Upper lobe of left lung (tissue), 6 donors: ENCODE measurements around the gene CRHR2. TPM values are rescaled to one million over a fixed set of nuclear protein-coding genes. Genes with fewer than 3 reads are reported as not detected.

Experiments used
- ATAC-seq, 2 donors: fragments of 200-7000 bp; cut with Tn5 transposase; one replicate each; pipeline ENCODE4 v1.9.1; 2022; ENCODE audit warnings: mild to moderate bottlenecking in 2 of 2, moderate library complexity in 2 of 2; ENCODE audit not compliant: low FRiP score in 2 of 2
- DNase-seq, 2 donors: peaks; one replicate each; pipeline ENCODE4 v3.0.0-alpha.2; 2019 to 2020
- H3K27ac ChIP-seq, 4 donors: fragments of 200-600 bp; sonication (generic); one replicate each; pipeline ENCODE4 v1.5.1; 2016 to 2019
- H3K27me3 ChIP-seq, 4 donors: fragments of 200-600 bp; sonication (generic); one replicate each; pipeline ENCODE4 v1.5.1; 2017 to 2019
- H3K36me3 ChIP-seq, 4 donors: fragments of 200-600 bp; sonication (generic); one replicate each; pipeline ENCODE4 v1.5.1; 2016 to 2019
- H3K4me1 ChIP-seq, 4 donors: fragments of 200-600 bp; sonication (generic); one replicate each; pipeline ENCODE4 v1.5.1; 2018 to 2019
- H3K4me3 ChIP-seq, 4 donors: fragments of 200-600 bp; sonication (generic); one replicate each; pipeline ENCODE4 v1.5.1; 2017 to 2019; ENCODE audit warnings: mild to moderate bottlenecking in 2 of 4, moderate library complexity in 1 of 4
- H3K9me3 ChIP-seq, 4 donors: fragments of 200-600 bp; sonication (generic); one replicate each; pipeline ENCODE4 v1.5.1; 2018 to 2019
- EP300 ChIP-seq, 4 donors: sonication (generic); formaldehyde crosslinking; IDR thresholded peaks; one replicate each; pipeline ENCODE4 v1.5.1; 2017; ENCODE audit warnings: antibody characterized with exemption in 4 of 4, control low read depth in 2 of 4
- POLR2A ChIP-seq, 4 donors: fragments of 450-650 bp; IDR thresholded peaks; one replicate each; pipeline ENCODE4 v1.5.1; 2016 to 2017; ENCODE audit warnings: antibody characterized with exemption in 4 of 4, mild to moderate bottlenecking in 2 of 4
- POLR2AphosphoS5 ChIP-seq, 2 donors: sonication (generic); formaldehyde crosslinking; IDR thresholded peaks; one replicate each; pipeline ENCODE4 v1.5.1; 2017; ENCODE audit warnings: antibody characterized with exemption in 2 of 2
- WGBS, 2 donors: methylation state at CpG; one replicate each; pipeline ENCODE4 v1.1.5; 2017 to 2018; 5-methylcytosine and 5-hydroxymethylcytosine counted together
- total RNA-seq, 6 donors: library from RNA; depleted of rRNA in 4 of 6; stranded (reverse); fragments of >200 nt in 4 of 6; gene quantifications; one replicate each; pipeline versions ENCODE4 v1.1.0 to v1.2.1, GENCODE V29; 2016 to 2021
- TF ChIP-seq, protein P1 (sequence below), 6 experiments: fragments of 450-650 bp in 4 of 6; fragments of 200-600 bp in 2 of 6; sonication (generic) in 2 of 6; IDR thresholded peaks; one replicate each; pipeline ENCODE4 v1.5.1; 2016 to 2019; ENCODE audit warnings: antibody characterized with exemption in 6 of 6
- donor health status: DM: no; HTN: no; CAD: no; lungs with moderate emphysema.
- donor health status: DM: no; HTN: yes; CAD: no; lungs with severe emphysema.

The CRHR2 gene
- total RNA-seq, 6 donors from 2014 or later: 0.10 to 1.0 (median 0.44) TPM; not detected in 2

DNA sequence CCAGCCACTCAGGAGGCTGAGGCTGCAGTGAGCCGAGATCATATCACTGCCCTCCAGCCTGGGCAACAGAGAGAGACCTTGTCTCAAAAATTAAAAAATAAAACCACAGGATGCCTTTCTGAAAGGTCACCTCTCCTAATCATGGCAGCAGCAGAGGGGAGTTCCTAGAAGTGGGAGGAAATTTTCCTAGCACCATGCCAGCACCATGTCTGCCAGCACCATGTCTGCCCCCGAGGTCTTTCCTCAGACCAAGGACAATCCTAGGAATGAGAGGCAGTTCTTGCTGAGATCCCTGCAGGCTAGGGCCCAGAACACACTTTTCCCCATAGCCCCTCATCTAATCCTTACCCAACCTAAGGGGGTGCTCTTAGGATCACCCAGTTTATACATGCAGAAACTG, 47.4 kb upstream of the CRHR2 start:
- Histone ChIP-seq H3K4me1 (no peaks in the 10 kb centered on the region), H3K27me3 (no peaks in the 10 kb centered on the region), H3K9me3 (no peaks in the 10 kb centered on the region), H3K36me3 (no peaks in the 10 kb centered on the region), H3K4me3 (no peak overlapping the region), H3K27ac (no peak overlapping the region)
- WGBS, 2 donors: 63 to 83% methylated on average over 2 of the region's 2 CpGs
- ATAC-seq (no peak), DNase-seq (no peak)
- TF ChIP-seq POLR2AphosphoS5 (IDR thresholded peaks at IDR 0.05) (no peak), POLR2A (IDR thresholded peaks at IDR 0.05) (no peak), EP300 (IDR thresholded peaks at IDR 0.05) (no peak)
- TF ChIP-seq, protein P1, sequence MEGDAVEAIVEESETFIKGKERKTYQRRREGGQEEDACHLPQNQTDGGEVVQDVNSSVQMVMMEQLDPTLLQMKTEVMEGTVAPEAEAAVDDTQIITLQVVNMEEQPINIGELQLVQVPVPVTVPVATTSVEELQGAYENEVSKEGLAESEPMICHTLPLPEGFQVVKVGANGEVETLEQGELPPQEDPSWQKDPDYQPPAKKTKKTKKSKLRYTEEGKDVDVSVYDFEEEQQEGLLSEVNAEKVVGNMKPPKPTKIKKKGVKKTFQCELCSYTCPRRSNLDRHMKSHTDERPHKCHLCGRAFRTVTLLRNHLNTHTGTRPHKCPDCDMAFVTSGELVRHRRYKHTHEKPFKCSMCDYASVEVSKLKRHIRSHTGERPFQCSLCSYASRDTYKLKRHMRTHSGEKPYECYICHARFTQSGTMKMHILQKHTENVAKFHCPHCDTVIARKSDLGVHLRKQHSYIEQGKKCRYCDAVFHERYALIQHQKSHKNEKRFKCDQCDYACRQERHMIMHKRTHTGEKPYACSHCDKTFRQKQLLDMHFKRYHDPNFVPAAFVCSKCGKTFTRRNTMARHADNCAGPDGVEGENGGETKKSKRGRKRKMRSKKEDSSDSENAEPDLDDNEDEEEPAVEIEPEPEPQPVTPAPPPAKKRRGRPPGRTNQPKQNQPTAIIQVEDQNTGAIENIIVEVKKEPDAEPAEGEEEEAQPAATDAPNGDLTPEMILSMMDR (IDR thresholded peaks at IDR 0.05): no peak

DNA sequence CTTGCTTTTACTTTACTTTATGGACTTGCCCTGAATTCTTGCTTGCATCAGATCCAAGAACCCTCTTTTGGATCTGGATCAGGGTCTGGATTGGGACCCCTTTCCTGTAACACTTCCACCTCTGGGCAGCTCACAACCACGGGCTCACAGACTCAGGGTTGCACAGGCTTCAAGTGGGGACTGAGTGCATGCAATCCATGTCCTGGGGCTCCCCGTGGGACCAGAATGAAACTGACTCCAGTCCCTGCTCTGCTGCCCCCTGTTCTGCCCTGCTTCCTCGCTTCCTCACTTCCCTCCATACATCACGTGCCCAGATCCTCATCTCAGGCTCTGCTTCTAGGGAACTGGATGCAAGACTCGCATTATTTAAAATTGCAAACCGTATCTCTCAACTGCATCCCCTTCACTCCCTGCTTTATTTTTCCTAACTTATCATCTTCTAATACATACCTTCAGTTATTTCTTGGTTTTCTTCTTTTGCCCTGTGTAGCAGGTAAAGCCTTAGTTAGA, 46.4 kb upstream of the CRHR2 start:
- Histone ChIP-seq H3K9me3 (no peaks in the 10 kb centered on the region), H3K4me3 (no peak overlapping the region), H3K27ac (no peak overlapping the region), H3K27me3 (no peaks in the 10 kb centered on the region), H3K4me1 (no peaks in the 10 kb centered on the region), H3K36me3 (no peaks in the 10 kb centered on the region)
- TF ChIP-seq POLR2A (IDR thresholded peaks at IDR 0.05) (no peak), POLR2AphosphoS5 (IDR thresholded peaks at IDR 0.05) (no peak), EP300 (IDR thresholded peaks at IDR 0.05) (no peak)
- TF ChIP-seq, protein P1 (IDR thresholded peaks at IDR 0.05): no peak
- no peak for ATAC-seq
- no peak for DNase-seq
- 73 to 76% methylated on average over 6 of the region's 6 CpGs for WGBS, 2 donors

DNA sequence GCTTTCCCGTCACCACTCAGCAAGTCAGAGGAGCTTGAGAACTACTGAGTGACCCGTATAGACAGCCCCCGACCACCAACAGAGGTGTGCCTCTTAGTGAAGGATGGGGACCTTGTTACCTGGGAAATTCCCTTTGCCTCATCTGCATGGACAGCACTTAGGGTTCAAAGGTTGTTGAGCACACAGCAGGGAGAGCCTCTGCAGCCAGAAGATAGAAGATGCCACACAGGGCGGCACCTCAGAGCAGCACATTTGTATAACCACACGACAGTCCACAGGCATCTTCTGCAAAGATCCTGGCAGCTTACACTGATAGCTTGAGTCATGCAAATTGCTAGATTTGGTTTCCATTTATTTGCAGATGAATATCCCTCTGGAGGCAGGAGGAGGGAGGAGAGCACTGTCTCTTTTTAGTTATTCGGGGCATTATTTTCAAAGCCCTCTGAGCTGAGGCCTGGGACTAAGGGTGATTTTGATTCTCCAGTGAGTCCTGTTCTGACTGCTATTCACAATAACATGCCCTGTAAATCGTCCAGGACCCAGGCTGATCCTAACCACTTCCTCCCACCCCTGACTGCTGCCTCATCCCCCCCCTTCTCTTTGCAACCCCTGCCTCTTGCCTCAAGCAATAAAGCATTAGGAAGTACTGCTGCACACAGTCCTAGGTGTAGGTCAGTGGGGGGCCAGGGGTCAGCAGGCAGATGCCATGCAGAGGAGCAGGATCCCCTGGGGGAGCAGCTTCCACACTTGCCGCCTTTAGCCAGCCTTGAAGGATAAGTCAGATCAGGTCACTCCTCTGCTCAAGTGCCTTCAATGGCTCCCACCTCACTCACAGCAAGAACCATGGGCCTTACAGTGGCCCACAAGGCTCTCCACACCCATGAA, 45.0 kb upstream of the CRHR2 start:
- ATAC-seq (peak in 1 of 2 donors; percentile 15), DNase-seq (no peak)
- no peaks in the 10 kb centered on the region for H3K4me1 ChIP-seq
- 67 to 70% methylated on average over 7 to 8 of the region's 8 CpGs for WGBS, 2 donors
- H3K27ac ChIP-seq: no peak overlapping the region
- no peak for TF ChIP-seq POLR2A (IDR thresholded peaks at IDR 0.05)
- TF ChIP-seq, protein P1 (IDR thresholded peaks at IDR 0.05): no peak
- TF ChIP-seq EP300 (IDR thresholded peaks at IDR 0.05): no peak
- TF ChIP-seq POLR2AphosphoS5 (IDR thresholded peaks at IDR 0.05): no peak
- no peaks in the 10 kb centered on the region for H3K27me3 ChIP-seq
- H3K9me3 ChIP-seq: no peaks in the 10 kb centered on the region
- H3K36me3 ChIP-seq: no peaks in the 10 kb centered on the region
- H3K4me3 ChIP-seq: no peak overlapping the region

DNA sequence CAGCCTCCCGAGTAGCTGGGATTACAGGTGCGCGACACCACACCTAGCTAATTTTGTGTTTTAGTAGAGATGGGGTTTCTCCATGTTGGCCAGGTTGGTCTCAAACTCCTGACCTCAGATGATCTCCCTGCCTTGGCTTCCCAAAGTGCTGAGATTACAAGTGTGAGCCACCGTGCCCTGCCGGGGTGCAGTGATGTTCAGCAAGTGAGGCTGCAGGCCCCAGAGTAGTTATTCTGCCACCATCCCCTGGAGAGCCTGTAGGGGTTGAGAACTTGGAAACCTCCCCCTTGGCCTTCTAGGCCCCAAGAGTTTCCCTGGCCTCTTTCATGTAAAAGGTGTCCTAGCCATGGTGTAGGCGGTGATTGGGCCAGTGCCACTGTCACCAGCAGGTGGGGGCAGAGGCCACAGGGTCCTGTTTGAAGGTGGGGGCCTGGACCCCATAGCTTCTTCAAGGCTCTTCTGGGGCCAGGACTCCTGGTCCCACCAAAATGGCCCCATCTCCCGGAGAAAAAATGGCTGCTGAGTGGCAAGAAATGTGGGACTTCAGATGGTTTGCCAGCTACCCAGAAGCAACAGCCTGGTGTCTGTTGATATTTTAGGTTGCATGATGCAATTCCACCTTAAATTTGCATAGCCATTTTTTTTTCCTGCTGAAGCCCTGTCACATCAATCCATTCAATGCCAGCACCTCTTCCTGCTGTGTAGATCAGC, 44.2 kb upstream of the CRHR2 start:
- TF ChIP-seq EP300 (IDR thresholded peaks at IDR 0.05) (no peak), POLR2AphosphoS5 (IDR thresholded peaks at IDR 0.05) (no peak)
- Histone ChIP-seq H3K4me3 (no peak overlapping the region), H3K4me1 (no peaks in the 10 kb centered on the region), H3K27ac (no peak overlapping the region), H3K36me3 (no peaks in the 10 kb centered on the region), H3K9me3 (no peaks in the 10 kb centered on the region), H3K27me3 (no peaks in the 10 kb centered on the region)
- DNase-seq: no peak
- ATAC-seq: no peak
- WGBS, 2 donors: 94 to 100% methylated on average over 6 to 7 of the region's 7 CpGs

GRCh38 chr7:30723776-30724175, 41.5 kb upstream of the CRHR2 start:
- TF ChIP-seq, protein P1 (IDR thresholded peaks at IDR 0.05): no peak
- TF ChIP-seq EP300 (IDR thresholded peaks at IDR 0.05): no peak
- TF ChIP-seq POLR2A (IDR thresholded peaks at IDR 0.05): no peak
- no peak for TF ChIP-seq POLR2AphosphoS5 (IDR thresholded peaks at IDR 0.05)
- 82 to 83% methylated on average over 4 of the region's 4 CpGs for WGBS, 2 donors

More at GRCh38 chr7:30723776-30724175, 41.5 kb upstream of the CRHR2 start:
- peaks cover 0 to 6% (median 0%) of the 10 kb centered on the region in 4 donors for H3K9me3 ChIP-seq
- H3K27me3 ChIP-seq: no peaks in the 10 kb centered on the region
- no peak overlapping the region for H3K4me3 ChIP-seq
- no peaks in the 10 kb centered on the region for H3K4me1 ChIP-seq
- DNase-seq (no peak), ATAC-seq (no peak)
- no peak overlapping the region for H3K27ac ChIP-seq
- H3K36me3 ChIP-seq: no peaks in the 10 kb centered on the region
